ENCODE measurements around the gene LIX1. TPM values are rescaled to one million over a fixed set of nuclear protein-coding genes. Genes with fewer than 3 reads are reported as not detected.

Gene LIX1
- total and polyA plus RNA-seq, 2 of the 13 experiments (the other 11 are each of a cell fraction or from before 2014, with no cell fraction given) = not detected

DNA sequence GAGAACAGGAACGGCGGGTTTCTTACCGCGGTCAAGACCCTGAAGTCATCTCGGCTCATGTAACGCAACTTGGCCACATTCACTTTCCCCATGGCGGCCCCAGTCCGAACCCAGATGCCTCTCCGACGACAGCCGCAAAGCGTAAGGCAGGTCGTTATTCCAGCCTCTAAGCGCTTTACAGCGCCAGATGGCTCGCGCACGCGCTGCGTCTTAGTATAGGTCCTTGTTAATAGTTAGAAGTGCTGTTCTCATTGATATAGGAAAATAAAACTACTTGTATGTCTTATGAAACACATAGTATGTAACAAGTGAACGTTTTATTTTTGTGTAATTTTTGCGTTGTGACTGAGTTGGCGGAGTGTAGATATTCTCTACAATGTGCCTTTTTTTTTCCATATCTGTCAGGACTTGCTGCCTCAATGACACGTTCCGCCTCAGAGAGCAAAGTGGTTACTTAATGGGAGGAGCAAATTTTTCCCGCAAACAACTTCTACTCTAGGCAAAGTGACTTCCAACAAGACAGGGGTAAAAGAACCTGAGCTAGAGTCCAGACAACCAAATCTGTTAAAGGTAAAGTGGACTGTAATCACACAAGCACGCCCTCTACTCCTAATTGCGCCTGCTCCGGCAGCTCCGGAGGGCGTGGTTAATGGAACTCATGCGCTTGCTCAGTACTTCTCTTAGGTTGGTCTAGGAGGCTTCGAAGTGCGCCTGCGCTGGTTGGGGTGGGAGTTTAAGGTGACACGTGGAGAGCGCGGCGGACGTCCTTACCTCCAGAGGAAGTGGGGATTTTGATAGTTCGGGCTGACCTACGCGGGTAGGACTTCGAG, 40.9 kb upstream of the LIX1 start, which contains the start of gene RIOK2 (continued):
- TF ChIP-seq PHF21A (CRISPR knock-in tag; IDR thresholded peaks at IDR 0.05) (peak; percentile 43; the same call in 1 of the 2 replicates), RXRB (CRISPR knock-in tag; IDR thresholded peaks at IDR 0.05; ENCODE audit: borderline replicate concordance) (peak; percentile 20; the same call in 1 of the 2 replicates), ZKSCAN1 (IDR thresholded peaks at IDR 0.05; ENCODE audit: low read length) (no peak), HNRNPLL (IDR thresholded peaks at IDR 0.05; ENCODE audit: low read depth, low read length, poor library complexity, severe bottlenecking) (peak; percentile 53), HNRNPL (IDR thresholded peaks at IDR 0.05; ENCODE audit: low read depth, low read length) (no peak), KDM5A (IDR thresholded peaks at IDR 0.05; ENCODE audit: borderline replicate concordance, low read length) (peak; percentile 74), SMAD3 (CRISPR knock-in tag; IDR thresholded peaks at IDR 0.05) (peak; percentile 86; the same call in 1 of the 2 replicates), SALL2 (CRISPR knock-in tag; IDR thresholded peaks at IDR 0.05) (no peak; the same call in 1 of the 2 replicates), ZNF350 (CRISPR knock-in tag; IDR thresholded peaks at IDR 0.05; ENCODE audit: borderline replicate concordance, low read depth) (peak; percentile 67; the same call in 1 of the 2 replicates), ZEB1 (IDR thresholded peaks at IDR 0.05; ENCODE audit: insufficient replicate concordance, low read depth) (no peak), TBX2 (CRISPR knock-in tag; IDR thresholded peaks at IDR 0.05; ENCODE audit: borderline replicate concordance) (peak; percentile 45; the same call in 1 of the 2 replicates), KLF11 (CRISPR knock-in tag; IDR thresholded peaks at IDR 0.05) (peak; percentile 79; the same call in 1 of the 2 replicates), ZNF24 (IDR thresholded peaks at IDR 0.05) (no peak), SETDB1 (CRISPR knock-in tag; IDR thresholded peaks at IDR 0.05; ENCODE audit: borderline replicate concordance) (peak; percentile 73; the same call in 1 of the 2 replicates), ZNF672 (CRISPR knock-in tag; IDR thresholded peaks at IDR 0.05) (no peak), NFE2 (CRISPR knock-in tag; IDR thresholded peaks at IDR 0.05) (no peak)
- TF ChIP-seq, protein P1, sequence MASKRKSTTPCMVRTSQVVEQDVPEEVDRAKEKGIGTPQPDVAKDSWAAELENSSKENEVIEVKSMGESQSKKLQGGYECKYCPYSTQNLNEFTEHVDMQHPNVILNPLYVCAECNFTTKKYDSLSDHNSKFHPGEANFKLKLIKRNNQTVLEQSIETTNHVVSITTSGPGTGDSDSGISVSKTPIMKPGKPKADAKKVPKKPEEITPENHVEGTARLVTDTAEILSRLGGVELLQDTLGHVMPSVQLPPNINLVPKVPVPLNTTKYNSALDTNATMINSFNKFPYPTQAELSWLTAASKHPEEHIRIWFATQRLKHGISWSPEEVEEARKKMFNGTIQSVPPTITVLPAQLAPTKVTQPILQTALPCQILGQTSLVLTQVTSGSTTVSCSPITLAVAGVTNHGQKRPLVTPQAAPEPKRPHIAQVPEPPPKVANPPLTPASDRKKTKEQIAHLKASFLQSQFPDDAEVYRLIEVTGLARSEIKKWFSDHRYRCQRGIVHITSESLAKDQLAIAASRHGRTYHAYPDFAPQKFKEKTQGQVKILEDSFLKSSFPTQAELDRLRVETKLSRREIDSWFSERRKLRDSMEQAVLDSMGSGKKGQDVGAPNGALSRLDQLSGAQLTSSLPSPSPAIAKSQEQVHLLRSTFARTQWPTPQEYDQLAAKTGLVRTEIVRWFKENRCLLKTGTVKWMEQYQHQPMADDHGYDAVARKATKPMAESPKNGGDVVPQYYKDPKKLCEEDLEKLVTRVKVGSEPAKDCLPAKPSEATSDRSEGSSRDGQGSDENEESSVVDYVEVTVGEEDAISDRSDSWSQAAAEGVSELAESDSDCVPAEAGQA (IDR thresholded peaks at IDR 0.05; ENCODE audit: low read depth) = 0 out of 2 replicates have a peak, but pooled peaks have one; percentile 25
- TF ChIP-seq, protein P1 (CRISPR knock-in tag; IDR thresholded peaks at IDR 0.05; ENCODE audit: borderline replicate concordance) = no peak
- TF ChIP-seq, protein P2, sequence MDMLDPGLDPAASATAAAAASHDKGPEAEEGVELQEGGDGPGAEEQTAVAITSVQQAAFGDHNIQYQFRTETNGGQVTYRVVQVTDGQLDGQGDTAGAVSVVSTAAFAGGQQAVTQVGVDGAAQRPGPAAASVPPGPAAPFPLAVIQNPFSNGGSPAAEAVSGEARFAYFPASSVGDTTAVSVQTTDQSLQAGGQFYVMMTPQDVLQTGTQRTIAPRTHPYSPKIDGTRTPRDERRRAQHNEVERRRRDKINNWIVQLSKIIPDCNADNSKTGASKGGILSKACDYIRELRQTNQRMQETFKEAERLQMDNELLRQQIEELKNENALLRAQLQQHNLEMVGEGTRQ (IDR thresholded peaks at IDR 0.05; ENCODE audit: low read depth, low read length) = peak; percentile 41; the same call in 1 of the 2 replicates
- TF ChIP-seq, protein P2 (CRISPR knock-in tag; IDR thresholded peaks at IDR 0.05; ENCODE audit: borderline replicate concordance) = peak; percentile 67; the same call in 1 of the 2 replicates
- TF ChIP-seq, protein P3, sequence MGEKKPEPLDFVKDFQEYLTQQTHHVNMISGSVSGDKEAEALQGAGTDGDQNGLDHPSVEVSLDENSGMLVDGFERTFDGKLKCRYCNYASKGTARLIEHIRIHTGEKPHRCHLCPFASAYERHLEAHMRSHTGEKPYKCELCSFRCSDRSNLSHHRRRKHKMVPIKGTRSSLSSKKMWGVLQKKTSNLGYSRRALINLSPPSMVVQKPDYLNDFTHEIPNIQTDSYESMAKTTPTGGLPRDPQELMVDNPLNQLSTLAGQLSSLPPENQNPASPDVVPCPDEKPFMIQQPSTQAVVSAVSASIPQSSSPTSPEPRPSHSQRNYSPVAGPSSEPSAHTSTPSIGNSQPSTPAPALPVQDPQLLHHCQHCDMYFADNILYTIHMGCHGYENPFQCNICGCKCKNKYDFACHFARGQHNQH (CRISPR knock-in tag; IDR thresholded peaks at IDR 0.05) = peak; percentile 77
